ENCODE measurements around the gene UBTD2. TPM values are rescaled to one million over a fixed set of nuclear protein-coding genes. Genes with fewer than 3 reads are reported as not detected.
"Not testable (repeated sequence)": the region's sequence is repeated elsewhere in the genome, so short reads cannot be mapped to it uniquely, and the experiment has no call there.

UBTD2 gene, protein sequence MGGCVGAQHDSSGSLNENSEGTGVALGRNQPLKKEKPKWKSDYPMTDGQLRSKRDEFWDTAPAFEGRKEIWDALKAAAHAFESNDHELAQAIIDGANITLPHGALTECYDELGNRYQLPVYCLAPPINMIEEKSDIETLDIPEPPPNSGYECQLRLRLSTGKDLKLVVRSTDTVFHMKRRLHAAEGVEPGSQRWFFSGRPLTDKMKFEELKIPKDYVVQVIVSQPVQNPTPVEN
- 100 to 1,000 TPM in 1 of 4 donors, 10 to 100 TPM in 2, 1 to 10 TPM in 1; 6.1 to 108 (median 32.2) TPM for total RNA-seq

DNA sequence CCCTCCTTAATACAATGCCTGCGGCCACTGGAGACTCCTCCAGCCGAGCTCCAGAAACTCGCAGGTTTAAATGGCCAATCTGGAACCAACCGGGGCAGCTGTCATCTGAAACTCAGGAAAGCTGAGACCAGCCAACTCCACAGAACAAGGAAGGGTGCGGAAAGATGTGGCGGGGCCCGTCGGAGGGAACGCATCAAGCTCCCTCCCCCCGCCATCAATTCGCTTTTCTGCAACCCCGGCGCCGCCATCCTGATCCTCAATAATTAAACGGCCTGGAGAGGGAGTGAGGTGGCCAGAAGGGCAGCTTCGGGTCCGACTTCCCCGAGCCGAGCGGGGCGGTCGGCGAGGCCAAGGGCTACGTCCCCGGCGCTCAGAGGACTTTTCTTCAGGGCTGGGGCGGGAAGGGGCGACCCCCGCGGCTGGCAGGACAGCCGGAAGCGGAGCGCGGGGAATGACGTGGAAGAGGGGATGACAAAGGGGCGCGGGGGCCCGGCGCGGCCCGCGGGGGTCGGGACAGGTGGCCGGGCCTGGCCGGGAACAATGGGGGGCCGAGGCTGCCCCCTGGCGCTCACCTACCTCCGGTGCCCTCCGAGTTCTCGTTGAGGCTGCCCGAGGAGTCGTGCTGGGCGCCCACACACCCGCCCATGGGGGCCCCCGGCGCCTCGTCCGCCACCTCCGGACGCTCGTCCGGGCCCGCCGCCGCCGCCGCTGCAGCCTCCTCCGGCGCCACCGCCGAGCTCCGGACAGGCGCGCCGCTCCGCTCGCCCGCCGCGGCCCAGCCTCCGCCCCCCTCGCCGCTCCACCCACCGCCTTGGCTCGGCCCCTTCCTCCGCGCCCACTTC, at the start of gene UBTD2:
TSS of gene UBTD2 (minus strand) at position 745 of the 842 bp plus-strand sequence. CDS start at position 646, 99 bp downstream.
- H3K4me1 ChIP-seq: peaks cover 10 to 12% of the 10 kb centered on the region in 2 donors
- H3K27ac ChIP-seq: peak within 1 kb of the TSS; percentile 96 to 98
- intact Hi-C loops (cut with DNase I; ENCODE audit: low total_unique reads): no loop called here
- TF ChIP-seq, protein P1, sequence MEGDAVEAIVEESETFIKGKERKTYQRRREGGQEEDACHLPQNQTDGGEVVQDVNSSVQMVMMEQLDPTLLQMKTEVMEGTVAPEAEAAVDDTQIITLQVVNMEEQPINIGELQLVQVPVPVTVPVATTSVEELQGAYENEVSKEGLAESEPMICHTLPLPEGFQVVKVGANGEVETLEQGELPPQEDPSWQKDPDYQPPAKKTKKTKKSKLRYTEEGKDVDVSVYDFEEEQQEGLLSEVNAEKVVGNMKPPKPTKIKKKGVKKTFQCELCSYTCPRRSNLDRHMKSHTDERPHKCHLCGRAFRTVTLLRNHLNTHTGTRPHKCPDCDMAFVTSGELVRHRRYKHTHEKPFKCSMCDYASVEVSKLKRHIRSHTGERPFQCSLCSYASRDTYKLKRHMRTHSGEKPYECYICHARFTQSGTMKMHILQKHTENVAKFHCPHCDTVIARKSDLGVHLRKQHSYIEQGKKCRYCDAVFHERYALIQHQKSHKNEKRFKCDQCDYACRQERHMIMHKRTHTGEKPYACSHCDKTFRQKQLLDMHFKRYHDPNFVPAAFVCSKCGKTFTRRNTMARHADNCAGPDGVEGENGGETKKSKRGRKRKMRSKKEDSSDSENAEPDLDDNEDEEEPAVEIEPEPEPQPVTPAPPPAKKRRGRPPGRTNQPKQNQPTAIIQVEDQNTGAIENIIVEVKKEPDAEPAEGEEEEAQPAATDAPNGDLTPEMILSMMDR (IDR thresholded peaks at IDR 0.05): peak in 3 of 4 experiments; percentile 47 to 65 (median 53)
- no peak for TF ChIP-seq POLR2A (IDR thresholded peaks at IDR 0.05)
- H3K36me3 ChIP-seq: no peaks in the 10 kb centered on the region
- peak within 1 kb of the TSS; percentile 70 to 81 for H3K4me3 ChIP-seq
- H3K27me3 ChIP-seq: no peaks in the 10 kb centered on the region
- H3K9me3 ChIP-seq: no peaks in the 10 kb centered on the region
- peak; percentile 80 to 85 for DNase-seq

DNA sequence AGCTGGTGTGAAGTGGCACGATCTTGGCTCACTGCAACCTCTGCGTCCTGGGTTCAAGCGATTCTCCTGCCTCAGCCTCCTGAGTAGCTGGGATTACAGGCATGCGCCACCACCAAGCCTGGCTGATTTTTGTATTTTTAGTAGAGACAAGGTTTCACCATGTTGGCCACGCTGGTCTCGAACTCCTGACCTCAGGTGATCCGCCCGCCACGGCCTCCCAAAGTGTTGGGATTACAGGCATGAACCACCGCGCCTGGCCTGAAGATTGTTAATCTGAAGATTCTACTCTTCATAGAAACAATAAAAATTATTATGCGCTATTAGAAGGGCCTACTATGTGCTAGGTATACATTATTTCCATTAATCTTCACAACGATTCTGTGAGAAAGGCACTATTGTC, 43.3 kb upstream of the UBTD2 start:
- intact Hi-C loops (cut with DNase I; ENCODE audit: low total_unique reads); DNase-seq; H3K27ac ChIP-seq; H3K4me3 ChIP-seq; H3K9me3 ChIP-seq; H3K36me3 ChIP-seq; H3K27me3 ChIP-seq; H3K4me1 ChIP-seq: not testable (repeated sequence)

DNA sequence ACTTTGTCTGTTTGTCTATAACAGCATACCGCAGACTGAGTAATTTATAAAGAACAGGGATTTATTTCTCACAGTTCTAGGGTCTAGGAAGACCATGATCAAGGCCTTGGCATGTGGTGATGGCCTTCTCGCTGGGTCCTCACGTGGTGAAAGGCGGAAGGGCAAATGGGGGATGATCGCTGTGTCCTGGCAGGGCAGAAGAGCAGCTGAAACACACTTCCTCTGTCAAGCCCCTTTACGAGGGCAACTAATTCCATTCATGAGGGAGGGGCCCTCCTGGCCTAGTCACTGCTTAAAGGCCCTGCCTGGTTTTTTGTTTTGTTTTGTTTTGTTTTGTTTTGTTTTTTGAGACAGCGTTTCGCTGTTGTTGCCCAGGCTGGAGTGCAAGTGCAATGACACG, 41.9 kb upstream of the UBTD2 start:
- no peak for DNase-seq
- no peaks in the 10 kb centered on the region for H3K27me3 ChIP-seq
- no peak overlapping the region for H3K4me3 ChIP-seq
- H3K36me3 ChIP-seq: no peaks in the 10 kb centered on the region
- intact Hi-C loops (cut with DNase I; ENCODE audit: low total_unique reads): no loop called here
- no peak overlapping the region for H3K27ac ChIP-seq
- TF ChIP-seq, protein P1 (IDR thresholded peaks at IDR 0.05): no peak
- TF ChIP-seq POLR2A (IDR thresholded peaks at IDR 0.05): no peak
- H3K4me1 ChIP-seq: no peaks in the 10 kb centered on the region
- H3K9me3 ChIP-seq: no peaks in the 10 kb centered on the region

DNA sequence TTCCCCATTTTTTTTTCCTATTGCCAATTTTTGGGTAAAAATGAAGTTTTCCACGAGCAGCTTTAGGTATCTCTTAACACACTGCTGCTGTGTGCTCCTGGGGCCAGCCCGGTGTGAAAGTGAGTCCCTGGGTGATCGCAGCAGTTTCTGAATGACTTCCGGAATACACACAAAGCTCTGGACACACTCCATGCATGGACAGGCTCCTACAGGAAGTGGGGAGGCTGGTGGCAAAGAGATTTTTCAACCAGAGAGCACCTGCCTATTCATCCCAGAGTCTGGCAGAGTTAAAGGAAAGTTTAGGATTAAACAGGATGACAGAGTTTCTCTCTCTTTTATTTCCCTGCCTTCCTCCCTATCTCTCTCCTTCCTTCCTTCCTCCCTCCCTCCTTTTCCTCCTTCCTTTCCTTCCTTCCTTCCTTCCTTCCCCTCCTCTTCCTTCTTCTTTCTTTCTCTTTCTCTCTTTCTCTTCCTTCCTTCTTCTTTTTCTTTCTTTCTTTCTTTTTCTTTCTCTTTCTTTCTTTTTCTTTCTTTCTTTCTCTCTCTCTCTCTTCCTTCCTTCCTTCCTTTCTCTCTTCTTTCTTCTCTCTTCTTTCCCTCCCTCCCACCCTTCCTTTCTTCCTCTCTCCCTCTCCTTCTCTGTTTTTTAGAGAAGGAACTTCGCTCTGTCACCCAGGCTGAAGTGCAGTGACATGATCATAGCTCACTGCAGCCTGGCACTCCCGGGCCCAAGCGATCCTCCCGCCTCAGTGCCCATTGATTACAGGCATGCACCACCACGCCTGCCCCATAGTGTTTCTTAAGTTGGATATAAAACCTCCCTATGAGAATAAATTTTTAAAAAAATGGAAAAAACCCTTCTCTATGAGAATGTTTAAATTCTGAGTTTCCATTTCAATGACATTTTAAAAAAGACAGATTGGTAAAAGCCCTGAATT, 38.7 kb upstream of the UBTD2 start:
- Histone ChIP-seq H3K27ac (no peak overlapping the region), H3K4me1 (no peaks in the 10 kb centered on the region), H3K4me3 (no peak overlapping the region), H3K36me3 (no peaks in the 10 kb centered on the region), H3K27me3 (no peaks in the 10 kb centered on the region), H3K9me3 (no peaks in the 10 kb centered on the region)
- intact Hi-C loops (cut with DNase I; ENCODE audit: low total_unique reads): no loop called here
- DNase-seq: no peak
- TF ChIP-seq, protein P1 (IDR thresholded peaks at IDR 0.05): no peak
- TF ChIP-seq POLR2A (IDR thresholded peaks at IDR 0.05): no peak

DNA sequence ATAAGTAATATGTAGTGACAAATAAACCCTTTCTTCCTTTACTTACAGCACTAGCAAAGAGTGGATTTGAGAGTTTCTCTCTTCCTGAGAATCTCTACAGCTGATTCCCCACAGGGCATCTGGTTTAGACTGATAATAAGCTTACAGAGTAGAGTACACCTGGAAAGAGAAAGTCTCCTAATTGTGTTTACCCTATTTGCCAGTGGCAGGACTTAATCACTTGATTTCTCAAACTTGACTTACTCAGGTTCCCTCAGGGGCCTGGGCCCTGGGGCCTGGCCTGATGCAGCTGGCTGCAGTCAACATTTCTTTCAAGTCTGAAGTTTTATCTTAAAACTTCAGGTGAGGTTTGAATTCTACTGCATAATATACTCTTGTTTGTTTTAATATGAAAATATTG, 38.0 kb upstream of the UBTD2 start:
- no peaks in the 10 kb centered on the region for H3K36me3 ChIP-seq
- no peak overlapping the region for H3K4me3 ChIP-seq
- no peaks in the 10 kb centered on the region for H3K9me3 ChIP-seq
- intact Hi-C loops (cut with DNase I; ENCODE audit: low total_unique reads): no loop called here
- H3K27ac ChIP-seq: no peak overlapping the region
- H3K27me3 ChIP-seq: no peaks in the 10 kb centered on the region
- no peak for DNase-seq
- H3K4me1 ChIP-seq: no peaks in the 10 kb centered on the region
- no peak for TF ChIP-seq POLR2A (IDR thresholded peaks at IDR 0.05)
- TF ChIP-seq, protein P1 (IDR thresholded peaks at IDR 0.05): no peak
